Skeletal muscle satellite cell (primary cell): ENCODE measurements around the gene KDM6A.
"Not testable (repeated sequence)": the region's sequence is repeated elsewhere in the genome, so short reads cannot be mapped to it uniquely, and the experiment has no call there.

Source experiments
- H3K27me3 ChIP-seq: 2 replicates; pipeline ENCODE4 v1.7.0; 2013; ENCODE audit warnings: low read length; ENCODE audit not compliant: control insufficient read depth, insufficient read depth
- H3K36me3 ChIP-seq: 2 replicates; pipeline ENCODE4 v1.7.0; 2013; ENCODE audit warnings: mild to moderate bottlenecking, control low read depth, low read length; ENCODE audit not compliant: insufficient read depth
- H3K4me1 ChIP-seq: 2 replicates; pipeline ENCODE4 v1.7.0; 2013; ENCODE audit warnings: low read length; ENCODE audit not compliant: control insufficient read depth, insufficient read depth
- H3K4me2 ChIP-seq: 2 replicates; pipeline ENCODE4 v1.7.0; 2013; ENCODE audit warnings: mild to moderate bottlenecking, low read length
- H3K4me3 ChIP-seq: 2 replicates; pipeline ENCODE4 v1.7.0; 2013; ENCODE audit warnings: low read length
- H3K9ac ChIP-seq: 2 replicates; pipeline ENCODE4 v1.7.0; 2013; ENCODE audit warnings: mild to moderate bottlenecking, low read depth, low read length, moderate library complexity
- H3K9me3 ChIP-seq: replicated peaks from 2 replicates; pipeline ENCODE4 v1.7.0; 2013; ENCODE audit warnings: mild to moderate bottlenecking, control low read depth, low read length

The KDM6A gene

GRCh38 chrX:44910508-44910907, 37.5 kb downstream of the KDM6A start:
- not testable (repeated sequence) for H3K27me3 ChIP-seq, H3K4me3 ChIP-seq, H3K9me3 ChIP-seq, H3K4me2 ChIP-seq, H3K9ac ChIP-seq, H3K36me3 ChIP-seq
- H3K4me1 ChIP-seq, result peaks cover 19% of the 10 kb centered on the region

GRCh38 chrX:44911074-44911600, 38.1 kb downstream of the KDM6A start:
- not testable (repeated sequence) for H3K36me3 ChIP-seq, H3K4me2 ChIP-seq, H3K27me3 ChIP-seq, H3K4me3 ChIP-seq, H3K9me3 ChIP-seq, H3K9ac ChIP-seq
- H3K4me1 ChIP-seq, result peaks cover 19% of the 10 kb centered on the region

- Histone ChIP-seq H3K4me3 (no peak overlapping the region), H3K27me3 (no peaks in the 10 kb centered on the region), H3K9me3 (no peaks in the 10 kb centered on the region), H3K36me3 (no peaks in the 10 kb centered on the region), H3K9ac (no peak overlapping the region), H3K4me1 (peaks cover 13% of the 10 kb centered on the region), H3K4me2 (no peak overlapping the region)
Measured at GRCh38 chrX:44913656-44914531, 40.9 kb downstream of the KDM6A start.

GRCh38 chrX:44914532-44915198, 41.7 kb downstream of the KDM6A start:
- H3K4me1 ChIP-seq, result peaks cover 13% of the 10 kb centered on the region
- H3K9ac ChIP-seq, result no peak overlapping the region
- no peaks in the 10 kb centered on the region for H3K36me3 ChIP-seq
- no peaks in the 10 kb centered on the region for H3K9me3 ChIP-seq
- peak overlapping the region; percentile 59 for H3K4me2 ChIP-seq
- H3K27me3 ChIP-seq, result no peaks in the 10 kb centered on the region
- H3K4me3 ChIP-seq, result no peak overlapping the region

GRCh38 chrX:44915361-44915868, 42.4 kb downstream of the KDM6A start:
- Histone ChIP-seq H3K9ac (peak overlapping the region; percentile 16), H3K4me1 (peaks cover 13% of the 10 kb centered on the region), H3K4me2 (peak overlapping the region; percentile 59), H3K36me3 (no peaks in the 10 kb centered on the region), H3K27me3 (no peaks in the 10 kb centered on the region), H3K9me3 (no peaks in the 10 kb centered on the region), H3K4me3 (peak overlapping the region; percentile 42)

GRCh38 chrX:44918722-44919121, 45.7 kb downstream of the KDM6A start:
- Histone ChIP-seq H3K27me3 (no peaks in the 10 kb centered on the region), H3K36me3 (no peaks in the 10 kb centered on the region), H3K4me2 (no peak overlapping the region), H3K4me3 (no peak overlapping the region), H3K9ac (no peak overlapping the region), H3K4me1 (peaks cover 12% of the 10 kb centered on the region), H3K9me3 (no peaks in the 10 kb centered on the region)

- H3K9me3 ChIP-seq, result no peaks in the 10 kb centered on the region
- no peak overlapping the region for H3K4me2 ChIP-seq
- no peaks in the 10 kb centered on the region for H3K27me3 ChIP-seq
- H3K4me3 ChIP-seq, result no peak overlapping the region
- no peak overlapping the region for H3K9ac ChIP-seq
- H3K4me1 ChIP-seq, result no peaks in the 10 kb centered on the region
- no peaks in the 10 kb centered on the region for H3K36me3 ChIP-seq
Measured at GRCh38 chrX:44922980-44923379, 50.0 kb downstream of the KDM6A start.

- Histone ChIP-seq H3K4me3 (no peak overlapping the region), H3K4me2 (no peak overlapping the region), H3K9ac (no peak overlapping the region), H3K9me3 (no peaks in the 10 kb centered on the region), H3K4me1 (no peaks in the 10 kb centered on the region), H3K27me3 (no peaks in the 10 kb centered on the region), H3K36me3 (no peaks in the 10 kb centered on the region)
Measured at GRCh38 chrX:44927398-44927797, 54.4 kb downstream of the KDM6A start.

- Histone ChIP-seq H3K9me3 (no peaks in the 10 kb centered on the region), H3K9ac (no peak overlapping the region), H3K4me1 (no peaks in the 10 kb centered on the region), H3K4me2 (no peak overlapping the region), H3K4me3 (no peak overlapping the region), H3K27me3 (no peaks in the 10 kb centered on the region), H3K36me3 (no peaks in the 10 kb centered on the region)
Measured at GRCh38 chrX:44931441-44931973, 58.5 kb downstream of the KDM6A start.

- Histone ChIP-seq H3K36me3 (no peaks in the 10 kb centered on the region), H3K9ac (no peak overlapping the region), H3K4me3 (no peak overlapping the region)
Measured at GRCh38 chrX:44935172-44935571, 62.2 kb downstream of the KDM6A start.

GRCh38 chrX:44935640-44936039, 62.7 kb downstream of the KDM6A start:
- Histone ChIP-seq H3K27me3 (no peaks in the 10 kb centered on the region), H3K4me3 (no peak overlapping the region), H3K4me2 (no peak overlapping the region), H3K4me1 (no peaks in the 10 kb centered on the region), H3K36me3 (no peaks in the 10 kb centered on the region), H3K9me3 (no peaks in the 10 kb centered on the region), H3K9ac (no peak overlapping the region)

More at GRCh38 chrX:44935172-44935571, 62.2 kb downstream of the KDM6A start:
- Histone ChIP-seq H3K4me2 (no peak overlapping the region), H3K9me3 (no peaks in the 10 kb centered on the region), H3K27me3 (no peaks in the 10 kb centered on the region), H3K4me1 (no peaks in the 10 kb centered on the region)
